T-helper 2 cell treated with Interferon-gamma antibody and Interleukin-4, amounts not matched to agents 100 ng/mL and 5 ng/mL, for 36 hours (primary cell): ENCODE measurements around the gene GSTA4. TPM values are rescaled to one million over a fixed set of nuclear protein-coding genes. Genes with fewer than 3 reads are reported as not detected.

Source experiments
- intact Hi-C: fragments of 100-400 bp; cut with micrococcal nuclease; formaldehyde crosslinking; loops from one replicate; pipeline ENCODE4 v1.15.1; 2023
- total RNA-seq: library from RNA; stranded (reverse); gene quantifications from 2 replicates; pipeline ENCODE4 v1.2.3, GENCODE V29; 2022

GSTA4 gene
- total RNA-seq, 1 donor from 2014 or later, result 5.4 TPM

GRCh38 chr6:52929321-52930164, 65.5 kb downstream of the GSTA4 start:
- intact Hi-C loops, result no loop called here

Other genes starting within 250 kb of the GSTA4 start
- gene GSTA2, start 231.8 kb downstream of the GSTA4 start, total RNA-seq, result not detected in 2 replicates
- not detected in 2 replicates for gene GSTA1, start 191.5 kb downstream of the GSTA4 start, total RNA-seq
- gene GSTA5, start 154.5 kb downstream of the GSTA4 start, total RNA-seq, result not detected in 2 replicates
- gene GSTA3, start 85.6 kb downstream of the GSTA4 start, total RNA-seq, result not detected in 2 replicates
- 7.5 and 7.6 TPM in 2 replicates for gene CILK1, start 66.5 kb upstream of the GSTA4 start, total RNA-seq
- gene FBXO9, start 70.1 kb upstream of the GSTA4 start, total RNA-seq, result 69.0 and 73.5 TPM in 2 replicates
- 0.11 TPM in 1 of 2 replicates, not detected in the other for gene GCM1, start 153.6 kb upstream of the GSTA4 start, total RNA-seq